Subcutaneous abdominal adipose tissue (tissue), 5 donors: Measurements from ENCODE around the gene VPS9D1.

Experiments used
- H3K27ac ChIP-seq: one replicate; pipeline ENCODE4 v1.7.0; 2013; ENCODE audit warnings: low read depth, mild to moderate bottlenecking, inconsistent platforms, low read length, moderate library complexity
- H3K27me3 ChIP-seq, 5 donors: one replicate each; pipeline ENCODE4 v1.7.0; 2013; ENCODE audit warnings: low read length in 5 of 5, inconsistent platforms in 1 of 5; ENCODE audit not compliant: control insufficient read depth in 5 of 5, insufficient read depth in 4 of 5
- H3K36me3 ChIP-seq, 5 donors: one replicate each; pipeline ENCODE4 v1.7.0; 2013; ENCODE audit warnings: low read length in 5 of 5; ENCODE audit not compliant: control insufficient read depth in 5 of 5, insufficient read depth in 5 of 5
- H3K4me1 ChIP-seq, 5 donors: one replicate each; pipeline ENCODE4 v1.7.0; 2013; ENCODE audit warnings: low read length in 5 of 5, mild to moderate bottlenecking in 3 of 5, moderate library complexity in 1 of 5; ENCODE audit not compliant: control insufficient read depth in 5 of 5, insufficient read depth in 5 of 5
- H3K4me3 ChIP-seq, 5 donors: one replicate each; pipeline ENCODE4 v1.7.0; 2013; ENCODE audit warnings: low read length in 5 of 5, low read depth in 1 of 5
- H3K9ac ChIP-seq, 5 donors: one replicate each; pipeline ENCODE4 v1.7.0; 2013; ENCODE audit warnings: low read length in 5 of 5, mild to moderate bottlenecking in 4 of 5, moderate library complexity in 3 of 5
- H3K9me3 ChIP-seq, 5 donors: one replicate each; pipeline ENCODE4 v1.7.0; 2013; ENCODE audit warnings: low read length in 5 of 5; ENCODE audit not compliant: control insufficient read depth in 5 of 5
- donor health status: healthy.
- donor health status: healthy.
- donor health status: healthy.
- donor health status: healthy.
- donor health status: healthy.

Gene VPS9D1

DNA sequence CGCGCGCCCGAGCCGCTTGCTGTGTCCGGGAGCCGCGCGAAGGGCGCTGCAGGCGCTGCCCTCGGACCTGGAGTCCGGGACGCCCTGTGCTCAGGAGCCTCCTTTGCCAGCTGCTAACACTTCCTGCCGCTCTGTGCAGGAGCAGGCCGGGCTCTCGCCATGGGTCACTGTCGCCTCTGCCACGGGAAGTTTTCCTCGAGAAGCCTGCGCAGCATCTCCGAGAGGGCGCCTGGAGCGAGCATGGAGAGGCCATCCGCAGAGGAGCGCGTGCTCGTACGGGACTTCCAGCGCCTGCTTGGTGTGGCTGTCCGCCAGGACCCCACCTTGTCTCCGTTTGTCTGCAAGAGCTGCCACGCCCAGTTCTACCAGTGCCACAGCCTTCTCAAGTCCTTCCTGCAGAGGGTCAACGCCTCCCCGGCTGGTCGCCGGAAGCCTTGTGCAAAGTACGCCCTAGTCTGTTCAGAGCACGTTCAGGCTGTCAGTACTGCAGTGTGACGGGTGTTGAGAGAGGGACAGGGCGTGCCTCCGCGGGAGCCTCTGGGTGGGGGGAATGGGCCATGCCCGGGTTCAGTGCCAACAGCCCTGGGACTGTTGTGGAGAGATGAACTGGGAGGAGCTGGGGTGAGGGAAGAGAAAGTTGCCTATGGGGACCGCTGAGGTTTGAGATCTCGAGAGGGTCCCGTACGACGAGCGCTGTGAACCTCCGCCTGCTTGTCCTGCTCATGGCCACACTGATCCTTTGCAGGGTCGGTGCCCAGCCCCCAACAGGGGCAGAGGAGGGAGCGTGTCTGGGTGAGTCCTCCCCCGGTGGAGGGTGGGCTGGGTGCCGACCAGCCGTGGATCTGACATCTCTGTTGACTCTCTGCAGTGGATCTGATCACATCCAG, 1.9 kb upstream of the VPS9D1 start:
- Histone ChIP-seq H3K4me3 (peak overlapping the region; percentile 52 to 92 (median 74)), H3K9me3 (no peaks in the 10 kb centered on the region), H3K27me3 (no peaks in the 10 kb centered on the region), H3K36me3 (peaks cover 0 to 31% (median 24%) of the 10 kb centered on the region in 5 donors), H3K27ac (peak overlapping the region; percentile 80), H3K9ac (peak overlapping the region; percentile 26 to 77 (median 71)), H3K4me1 (peaks cover 5 to 47% (median 30%) of the 10 kb centered on the region in 5 donors)

DNA sequence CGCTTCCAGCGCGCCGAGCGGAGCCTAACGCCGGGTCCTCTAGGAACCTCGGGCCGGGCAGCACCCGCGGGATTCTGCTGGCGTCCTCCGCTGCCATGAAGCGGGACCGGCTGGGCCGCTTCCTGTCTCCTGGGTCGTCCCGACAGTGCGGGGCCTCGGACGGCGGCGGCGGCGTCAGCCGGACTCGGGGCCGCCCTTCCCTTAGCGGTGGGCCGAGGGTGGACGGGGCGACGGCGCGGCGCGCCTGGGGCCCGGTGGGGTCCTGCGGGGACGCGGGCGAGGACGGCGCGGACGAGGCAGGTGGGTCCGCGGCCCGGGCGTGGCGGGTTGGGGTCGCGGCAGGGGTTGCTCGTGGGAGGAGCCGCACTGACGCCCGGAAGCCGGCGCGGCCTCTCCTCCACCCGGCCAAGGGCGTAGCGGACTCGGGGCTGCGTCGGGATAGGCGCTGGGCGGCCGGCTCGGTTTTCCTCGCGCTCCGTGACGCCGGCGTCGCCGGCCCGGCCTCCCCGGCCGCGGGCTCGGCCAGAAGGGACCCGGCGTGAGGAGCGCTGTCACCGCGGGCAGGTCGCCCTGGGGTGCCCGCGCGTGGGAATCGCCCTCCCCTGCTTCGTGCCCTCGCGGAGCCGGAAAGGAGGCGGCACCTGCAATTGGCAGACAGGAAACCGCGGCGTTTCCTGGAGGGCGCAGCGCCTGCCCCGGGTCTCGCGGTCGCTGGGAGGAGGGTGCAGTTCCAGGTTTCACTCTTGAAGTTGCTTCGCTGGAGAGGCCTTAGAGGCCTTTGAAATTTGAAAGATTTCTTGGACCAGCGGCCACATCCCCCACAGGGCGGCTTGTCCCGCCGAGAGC, 1.1 kb upstream of the VPS9D1 start:
- Histone ChIP-seq H3K36me3 (peaks cover 0 to 23% (median 16%) of the 10 kb centered on the region in 5 donors), H3K4me3 (peak overlapping the region in 4 of 5 donors; percentile 67 to 92 (median 78)), H3K27me3 (no peaks in the 10 kb centered on the region), H3K4me1 (peaks cover 5 to 47% (median 30%) of the 10 kb centered on the region in 5 donors), H3K9ac (peak overlapping the region in 4 of 5 donors; percentile 41 to 77 (median 71)), H3K27ac (peak overlapping the region; percentile 80), H3K9me3 (no peaks in the 10 kb centered on the region)

DNA sequence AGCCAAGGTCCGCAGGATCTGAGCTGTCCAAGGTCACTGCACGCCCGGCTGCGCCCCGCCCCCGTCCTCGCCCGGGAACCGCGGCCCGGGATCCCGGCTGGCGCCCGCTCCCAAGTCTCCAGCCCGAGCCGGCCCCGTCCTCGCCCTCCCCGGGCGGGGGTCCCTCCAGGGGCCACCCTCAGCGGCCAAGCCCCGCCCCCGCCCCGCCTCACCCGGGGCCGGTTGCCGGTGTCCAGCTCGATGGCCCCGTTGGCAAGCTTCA, 216 bp downstream of the VPS9D1 start:
- H3K9ac ChIP-seq: peak overlapping the region in 4 of 5 donors; percentile 68 to 80 (median 76)
- peaks cover 5 to 47% (median 30%) of the 10 kb centered on the region in 5 donors for H3K4me1 ChIP-seq
- no peaks in the 10 kb centered on the region for H3K27me3 ChIP-seq
- H3K9me3 ChIP-seq: no peaks in the 10 kb centered on the region
- H3K27ac ChIP-seq: peak overlapping the region; percentile 80
- peaks cover 0 to 22% (median 16%) of the 10 kb centered on the region in 5 donors for H3K36me3 ChIP-seq
- peak overlapping the region; percentile 71 to 92 (median 81) for H3K4me3 ChIP-seq

DNA sequence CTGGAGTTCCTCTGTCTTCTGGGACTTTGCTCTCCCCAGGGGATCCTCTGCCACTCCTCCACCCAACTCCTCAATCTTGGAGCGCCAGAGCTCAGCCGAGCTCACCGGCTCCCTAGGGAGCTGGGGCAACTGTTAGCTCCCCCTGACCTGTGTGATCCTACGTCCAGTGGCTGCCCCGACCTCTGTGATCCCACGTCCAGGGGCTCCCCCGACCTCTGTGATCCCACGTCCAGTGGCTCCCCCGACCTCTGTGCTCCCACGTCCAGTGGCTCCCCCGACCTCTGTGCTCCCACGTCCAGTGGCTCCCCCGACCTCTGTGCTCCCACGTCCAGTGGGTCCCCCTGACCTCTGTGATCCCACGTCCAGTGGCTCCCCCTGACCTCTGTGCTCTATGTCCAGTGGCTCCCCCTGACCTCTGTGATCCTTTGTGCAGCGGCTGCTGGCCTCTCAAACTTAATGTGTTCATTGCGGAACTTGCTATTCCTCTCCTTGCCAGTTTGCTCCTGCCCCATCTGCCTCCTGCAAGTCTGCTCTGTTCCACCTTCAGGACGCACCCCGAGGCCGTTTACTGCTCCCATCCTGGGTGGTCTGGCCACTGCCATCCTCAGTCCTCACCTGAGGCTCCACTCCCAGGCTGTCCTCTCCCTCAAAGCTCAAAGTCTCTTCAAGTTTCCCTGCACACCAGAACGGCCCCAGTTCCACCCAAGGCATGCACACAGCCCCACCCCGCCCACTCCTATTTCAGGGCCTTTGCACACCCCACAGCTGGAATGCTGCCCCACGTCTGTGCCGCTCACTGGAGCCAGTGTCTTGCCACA, 2.8 kb downstream of the VPS9D1 start:
- no peak overlapping the region for H3K27ac ChIP-seq
- H3K27me3 ChIP-seq: peaks cover 0 to 1% (median 0%) of the 10 kb centered on the region in 5 donors
- H3K9me3 ChIP-seq: no peaks in the 10 kb centered on the region
- H3K9ac ChIP-seq: no peak overlapping the region
- no peak overlapping the region for H3K4me3 ChIP-seq
- peaks cover 5 to 32% (median 21%) of the 10 kb centered on the region in 5 donors for H3K4me1 ChIP-seq
- H3K36me3 ChIP-seq: peaks cover 0 to 3% (median 0%) of the 10 kb centered on the region in 5 donors

GRCh38 chr16:89716916-89717687, 3.6 kb downstream of the VPS9D1 start:
- H3K4me3 ChIP-seq: no peak overlapping the region
- H3K27ac ChIP-seq: no peak overlapping the region
- no peaks in the 10 kb centered on the region for H3K9me3 ChIP-seq
- H3K36me3 ChIP-seq: no peaks in the 10 kb centered on the region
- peaks cover 0 to 26% (median 15%) of the 10 kb centered on the region in 5 donors for H3K4me1 ChIP-seq
- H3K9ac ChIP-seq: no peak overlapping the region
- peaks cover 0 to 9% (median 5%) of the 10 kb centered on the region in 5 donors for H3K27me3 ChIP-seq

- no peak overlapping the region for H3K4me3 ChIP-seq
- H3K9ac ChIP-seq: no peak overlapping the region
- H3K4me1 ChIP-seq: peaks cover 0 to 25% (median 18%) of the 10 kb centered on the region in 5 donors
Observed at GRCh38 chr16:89716493-89716892, 4.2 kb downstream of the VPS9D1 start.

DNA sequence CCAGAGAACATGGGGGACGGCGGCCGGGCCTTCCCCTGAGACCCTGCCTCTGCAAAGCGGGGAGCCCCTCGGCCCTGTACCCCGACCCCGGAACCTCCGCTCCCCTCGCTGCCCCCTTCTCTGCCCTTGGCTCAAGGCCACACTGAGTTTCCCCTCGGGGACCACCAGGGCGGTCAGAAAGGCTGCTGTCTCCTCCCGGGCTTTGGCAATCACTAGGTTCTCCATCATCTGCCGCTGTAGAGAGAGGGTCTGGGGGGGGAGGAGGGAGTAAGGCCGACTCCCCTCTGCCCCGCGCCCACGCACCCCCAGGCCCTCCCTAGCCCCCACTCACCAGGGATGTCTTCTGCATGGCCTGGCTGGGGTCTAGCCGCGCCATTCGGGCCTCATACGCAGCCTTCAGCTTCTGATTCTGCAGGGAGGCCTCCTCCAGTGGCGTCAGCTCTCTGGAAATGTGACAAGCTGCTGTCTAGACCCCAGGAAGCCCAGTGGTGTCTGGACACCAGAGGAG, 8.4 kb downstream of the VPS9D1 start:
- Histone ChIP-seq H3K4me3 (no peak overlapping the region), H3K27me3 (peaks cover 0 to 10% (median 6%) of the 10 kb centered on the region in 5 donors), H3K36me3 (peaks cover 0 to 18% (median 0%) of the 10 kb centered on the region in 5 donors), H3K4me1 (peaks cover 0 to 10% (median 7%) of the 10 kb centered on the region in 5 donors), H3K27ac (no peak overlapping the region), H3K9ac (no peak overlapping the region), H3K9me3 (no peaks in the 10 kb centered on the region)

More at GRCh38 chr16:89716493-89716892, 4.2 kb downstream of the VPS9D1 start:
- Histone ChIP-seq H3K27ac (no peak overlapping the region), H3K9me3 (no peaks in the 10 kb centered on the region), H3K36me3 (no peaks in the 10 kb centered on the region), H3K27me3 (peaks cover 0 to 10% (median 6%) of the 10 kb centered on the region in 5 donors)

DNA sequence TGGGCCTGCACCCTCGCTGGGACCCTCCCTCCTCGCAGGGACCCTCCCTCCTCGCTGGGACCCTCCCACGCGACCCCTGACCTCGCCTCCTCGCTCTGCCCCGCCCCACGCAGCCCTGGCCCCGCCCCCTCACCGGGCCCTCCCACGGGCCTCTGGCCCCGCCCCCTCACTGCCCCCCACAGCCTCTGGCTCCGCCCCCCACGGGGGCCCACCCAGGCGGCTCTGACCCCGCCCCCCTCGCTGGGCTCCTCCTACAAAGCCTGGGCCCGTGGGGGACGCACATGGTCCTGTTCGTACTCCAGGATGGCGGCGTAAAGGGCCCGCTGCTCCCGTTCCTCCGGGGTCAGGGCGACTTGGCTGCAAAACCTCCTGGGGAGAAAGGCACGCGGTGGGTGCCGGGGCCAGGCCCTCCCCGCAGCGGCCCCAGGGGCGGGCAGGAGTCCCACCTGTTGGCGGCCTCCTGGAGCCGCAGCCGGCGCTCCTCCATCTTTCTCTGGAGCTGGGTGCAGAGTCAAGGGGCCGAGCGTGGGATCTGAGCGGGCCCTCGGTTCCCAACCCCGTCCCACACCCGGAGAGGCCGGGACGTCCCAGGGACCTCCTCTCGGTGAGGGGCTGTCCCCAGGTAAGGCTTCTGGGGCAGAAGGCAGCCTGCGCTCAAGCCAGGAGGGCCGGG, 9.0 kb downstream of the VPS9D1 start:
- Histone ChIP-seq H3K27ac (no peak overlapping the region), H3K27me3 (peaks cover 0 to 10% (median 6%) of the 10 kb centered on the region in 5 donors), H3K9ac (no peak overlapping the region)

More for the DNA sequence above, 9.0 kb downstream of the VPS9D1 start:
- Histone ChIP-seq H3K36me3 (peaks cover 0 to 18% (median 0%) of the 10 kb centered on the region in 5 donors), H3K4me3 (peak overlapping the region in 1 of 5 donors; percentile 16), H3K9me3 (no peaks in the 10 kb centered on the region), H3K4me1 (peaks cover 0 to 10% (median 7%) of the 10 kb centered on the region in 5 donors)
